MCF 10A (cell line): ENCODE results near the gene GPC3. TPM values are rescaled to one million over a fixed set of nuclear protein-coding genes. Genes with fewer than 3 reads are reported as not detected.

Experiments
- BruUV-seq: library from RNA; stranded (reverse); fragments of 400-500 nt; replicated peaks from 2 replicates; lab custom pipeline; 2021; lab: Mats Ljungman, UMichigan
- CTCF ChIA-PET: fragments of 300-600 bp; sonication (Branson Sonifier 250); formaldehyde crosslinking; extraction: SDS; loops from one replicate; lab custom pipeline; 2021; ENCODE audit warnings: antibody characterized with exemption, inconsistent platforms; lab: Yijun Ruan, JAX
- POLR2A ChIA-PET: fragments of 300-600, 350-650 bp; sonication (Branson Sonifier 250); formaldehyde crosslinking; extraction: SDS; loops from one replicate; lab custom pipeline; 2020; ENCODE audit warnings: antibody characterized with exemption, inconsistent platforms; lab: Yijun Ruan, JAX
- DNase-seq: peaks from one replicate; pipeline ENCODE4 v3.0.0-alpha.2; 2018; ENCODE audit not compliant: unreplicated experiment
- H3K27ac Mint-ChIP-seq: one replicate; pipeline ENCODE4 v1.8.0; 2022; ENCODE audit warnings: mild to moderate bottlenecking, low read depth, mixed read lengths; ENCODE audit not compliant: unreplicated experiment
- H3K27me3 Mint-ChIP-seq: one replicate; pipeline ENCODE4 v1.8.0; 2022; ENCODE audit warnings: mixed read lengths; ENCODE audit not compliant: insufficient read depth, unreplicated experiment
- H3K36me3 Mint-ChIP-seq: one replicate; pipeline ENCODE4 v1.8.0; 2022; ENCODE audit warnings: mild to moderate bottlenecking, moderate library complexity, mixed read lengths; ENCODE audit not compliant: insufficient read depth, unreplicated experiment
- H3K4me1 Mint-ChIP-seq: one replicate; pipeline ENCODE4 v1.8.0; 2022; ENCODE audit warnings: mixed read lengths; ENCODE audit not compliant: insufficient read depth, unreplicated experiment
- H3K4me3 Mint-ChIP-seq: one replicate; pipeline ENCODE4 v1.8.0; 2022; ENCODE audit warnings: mild to moderate bottlenecking, moderate library complexity, mixed read lengths; ENCODE audit not compliant: unreplicated experiment
- H3K9me3 Mint-ChIP-seq: one replicate; pipeline ENCODE4 v1.8.0; 2022; ENCODE audit warnings: mixed read lengths; ENCODE audit not compliant: unreplicated experiment
- intact Hi-C: fragments of 100-400 bp; cut with micrococcal nuclease; formaldehyde crosslinking; loops from 2 replicates; pipeline ENCODE4 v1.14.1; 2022
- total RNA-seq: library from RNA; stranded (reverse); gene quantifications from 2 replicates; pipeline ENCODE4 v1.2.3, GENCODE V29; 2022
- TF ChIP-seq, protein P1 (sequence below): fragments of 200-600 bp; IDR thresholded peaks from one replicate; pipeline ENCODE4 v1.8.0; 2022; ENCODE audit warnings: antibody characterized with exemption, mild to moderate bottlenecking; ENCODE audit not compliant: unreplicated experiment

Gene GPC3
- total RNA-seq, 1 experiment from 2014 or later, result 0.37 TPM

DNA sequence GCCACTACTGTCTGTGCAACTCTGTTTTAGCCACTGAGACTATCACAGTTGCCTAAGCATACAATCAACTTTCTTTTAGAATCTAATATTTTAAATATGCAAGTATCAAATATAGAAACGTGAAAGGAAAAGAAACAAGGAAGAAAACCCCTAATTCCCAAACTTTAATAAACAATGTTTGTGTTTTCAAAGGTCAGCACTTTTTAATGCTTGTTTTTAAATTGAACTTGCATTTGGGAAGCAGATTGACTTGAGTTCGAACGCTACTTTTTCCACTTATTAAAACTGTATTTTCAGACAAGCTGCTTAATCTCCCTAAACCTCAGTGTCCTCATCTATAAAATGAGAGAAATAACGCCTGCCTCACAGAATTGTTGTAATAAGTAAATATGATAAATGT, 384.3 kb downstream of the GPC3 start:
- POLR2A ChIA-PET, result no interaction called here
- Mint-ChIP-seq H3K27ac (no peak overlapping the region), H3K27me3 (peaks cover 66% of the 10 kb centered on the region), H3K4me3 (no peak overlapping the region), H3K9me3 (no peaks in the 10 kb centered on the region), H3K4me1 (no peaks in the 10 kb centered on the region), H3K36me3 (no peaks in the 10 kb centered on the region)
- TF ChIP-seq, protein P1, sequence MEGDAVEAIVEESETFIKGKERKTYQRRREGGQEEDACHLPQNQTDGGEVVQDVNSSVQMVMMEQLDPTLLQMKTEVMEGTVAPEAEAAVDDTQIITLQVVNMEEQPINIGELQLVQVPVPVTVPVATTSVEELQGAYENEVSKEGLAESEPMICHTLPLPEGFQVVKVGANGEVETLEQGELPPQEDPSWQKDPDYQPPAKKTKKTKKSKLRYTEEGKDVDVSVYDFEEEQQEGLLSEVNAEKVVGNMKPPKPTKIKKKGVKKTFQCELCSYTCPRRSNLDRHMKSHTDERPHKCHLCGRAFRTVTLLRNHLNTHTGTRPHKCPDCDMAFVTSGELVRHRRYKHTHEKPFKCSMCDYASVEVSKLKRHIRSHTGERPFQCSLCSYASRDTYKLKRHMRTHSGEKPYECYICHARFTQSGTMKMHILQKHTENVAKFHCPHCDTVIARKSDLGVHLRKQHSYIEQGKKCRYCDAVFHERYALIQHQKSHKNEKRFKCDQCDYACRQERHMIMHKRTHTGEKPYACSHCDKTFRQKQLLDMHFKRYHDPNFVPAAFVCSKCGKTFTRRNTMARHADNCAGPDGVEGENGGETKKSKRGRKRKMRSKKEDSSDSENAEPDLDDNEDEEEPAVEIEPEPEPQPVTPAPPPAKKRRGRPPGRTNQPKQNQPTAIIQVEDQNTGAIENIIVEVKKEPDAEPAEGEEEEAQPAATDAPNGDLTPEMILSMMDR, result no peak
- DNase-seq, result no peak
- intact Hi-C loops, result no loop called here
- no TSS peak for BruUV-seq
- CTCF ChIA-PET, result no interaction called here

DNA sequence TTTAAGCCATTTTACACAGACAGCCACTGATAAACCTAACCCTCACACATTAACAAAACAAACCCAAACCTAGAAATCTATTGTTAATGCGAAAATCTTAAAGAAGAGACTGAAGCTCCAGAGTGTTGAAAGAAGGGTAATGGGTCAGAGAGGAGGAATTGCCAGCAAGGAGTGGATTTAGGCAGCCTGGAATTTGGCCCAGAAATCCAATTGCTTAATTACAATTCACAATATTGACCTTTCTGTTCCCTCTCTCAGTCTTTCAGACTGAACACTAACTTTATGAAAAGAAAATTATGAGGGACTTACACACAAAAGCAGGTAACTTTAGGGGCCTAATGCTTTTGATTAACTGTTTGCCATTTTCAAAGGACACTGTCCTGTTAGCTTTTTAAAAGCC, 384.9 kb downstream of the GPC3 start:
- Mint-ChIP-seq H3K9me3 (no peaks in the 10 kb centered on the region), H3K4me3 (no peak overlapping the region), H3K4me1 (no peaks in the 10 kb centered on the region), H3K27me3 (peaks cover 67% of the 10 kb centered on the region), H3K36me3 (no peaks in the 10 kb centered on the region), H3K27ac (no peak overlapping the region)
- CTCF ChIA-PET, result interaction anchor here (0.7 kb wide), 1 partner anchor 511 kb away, joined by 3 read pairs; no protein-coding TSS in a partner anchor
- TF ChIP-seq, protein P1, result no peak
- no TSS peak for BruUV-seq
- POLR2A ChIA-PET, result no interaction called here
- intact Hi-C loops, result no loop called here
- DNase-seq, result no peak

DNA sequence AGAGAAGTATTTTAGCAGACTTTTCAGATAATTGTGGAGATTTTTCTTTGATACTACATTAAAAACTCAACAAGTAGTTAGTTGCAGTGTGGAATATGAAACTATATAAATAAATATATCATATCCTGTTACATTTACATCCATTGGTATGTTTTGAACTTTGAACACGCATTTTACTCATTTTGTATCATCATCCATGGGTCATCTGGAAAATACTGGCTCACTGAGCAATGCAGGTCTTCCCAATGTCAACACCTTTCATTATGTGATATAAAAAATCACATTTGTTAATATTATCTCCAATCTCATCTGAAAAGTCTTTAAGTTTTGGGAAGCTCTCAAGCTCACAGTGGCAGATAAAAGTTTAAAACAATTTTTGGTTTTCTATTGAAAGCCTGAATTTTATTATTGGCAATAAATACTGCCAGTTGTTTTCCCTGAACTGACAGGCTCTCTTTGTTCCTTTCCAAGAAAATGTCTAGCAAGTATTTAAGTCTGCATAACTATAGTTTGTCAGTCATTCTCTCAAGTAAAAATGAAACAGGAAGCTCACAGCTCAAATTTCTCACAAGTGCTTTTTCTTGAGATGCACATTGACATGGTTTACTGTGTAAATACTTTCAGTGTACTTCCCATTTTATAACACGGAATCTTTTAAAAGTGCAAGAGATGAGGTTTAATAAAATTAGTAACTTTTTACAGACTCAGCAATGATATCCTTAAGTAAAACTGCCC, 386.6 kb downstream of the GPC3 start:
- no peaks in the 10 kb centered on the region for H3K9me3 Mint-ChIP-seq
- ChIA-PET POLR2A (interaction anchor here (0.6 kb wide), 1 partner anchor 47 kb away, joined by 3 read pairs; no protein-coding TSS in a partner anchor), CTCF (no interaction called here)
- no peak overlapping the region for H3K27ac Mint-ChIP-seq
- BruUV-seq, result no TSS peak
- DNase-seq, result no peak
- H3K27me3 Mint-ChIP-seq, result peaks cover 80% of the 10 kb centered on the region
- H3K4me1 Mint-ChIP-seq, result no peaks in the 10 kb centered on the region
- H3K36me3 Mint-ChIP-seq, result no peaks in the 10 kb centered on the region
- intact Hi-C loops, result no loop called here
- TF ChIP-seq, protein P1, result no peak
- no peak overlapping the region for H3K4me3 Mint-ChIP-seq

DNA sequence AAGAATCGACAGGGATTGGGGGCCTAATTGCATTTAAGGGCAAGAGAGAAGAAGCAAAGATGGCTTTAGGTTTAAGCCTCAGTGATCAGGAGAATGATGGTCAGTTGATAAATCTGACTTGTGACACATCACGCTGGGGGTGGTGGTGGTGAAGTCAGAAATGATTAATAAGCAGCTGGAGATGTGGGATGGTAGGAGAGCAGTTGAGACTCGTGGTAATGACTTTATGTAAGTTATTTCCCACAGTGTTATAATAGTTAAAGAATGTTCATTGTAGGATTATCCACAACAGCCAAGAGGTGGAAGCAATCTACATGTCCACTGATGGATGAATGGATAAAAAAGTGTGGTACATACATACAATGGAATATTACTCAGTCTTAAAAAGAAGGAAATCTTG, 391.2 kb downstream of the GPC3 start:
- Mint-ChIP-seq H3K4me3 (no peak overlapping the region), H3K4me1 (no peaks in the 10 kb centered on the region), H3K36me3 (no peaks in the 10 kb centered on the region), H3K27me3 (peaks cover 72% of the 10 kb centered on the region), H3K9me3 (no peaks in the 10 kb centered on the region), H3K27ac (no peak overlapping the region)
- intact Hi-C loops, result no loop called here
- POLR2A ChIA-PET, result no interaction called here
- no TSS peak for BruUV-seq
- CTCF ChIA-PET, result interaction anchor here (0.7 kb wide), 1 partner anchor 308 kb away, joined by 3 read pairs; no protein-coding TSS in a partner anchor
- TF ChIP-seq, protein P1, result no peak
- DNase-seq, result no peak
